ELR (cell line): ENCODE results near the gene HGF.
"Not testable (repeated sequence)": the region's sequence is repeated elsewhere in the genome, so short reads cannot be mapped to it uniquely, and the experiment has no call there.

Experiments
- DNase-seq: peaks from one replicate; pipeline ENCODE4 v3.0.0-alpha.2; 2015; ENCODE audit warnings: low read depth

Gene HGF

DNA sequence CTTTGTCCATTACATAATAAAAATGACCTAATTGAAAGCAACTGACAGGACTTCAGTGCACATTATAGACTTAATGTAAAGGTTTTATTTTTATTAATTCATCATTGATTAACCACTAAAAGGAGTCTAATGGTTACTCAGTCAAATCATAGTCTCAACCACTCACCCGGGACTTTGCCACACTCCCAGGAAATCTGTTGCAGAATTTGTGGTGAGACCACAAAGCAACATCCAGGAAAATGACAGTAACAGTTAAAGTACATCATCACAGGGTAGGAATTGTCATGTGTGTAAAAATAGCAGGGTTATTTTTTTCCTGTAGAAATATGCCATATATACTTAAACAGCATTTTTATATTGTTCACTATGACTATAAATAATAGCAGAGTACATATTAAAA, 6.3 kb upstream of the HGF start:
- peak; percentile 33 for DNase-seq

DNA sequence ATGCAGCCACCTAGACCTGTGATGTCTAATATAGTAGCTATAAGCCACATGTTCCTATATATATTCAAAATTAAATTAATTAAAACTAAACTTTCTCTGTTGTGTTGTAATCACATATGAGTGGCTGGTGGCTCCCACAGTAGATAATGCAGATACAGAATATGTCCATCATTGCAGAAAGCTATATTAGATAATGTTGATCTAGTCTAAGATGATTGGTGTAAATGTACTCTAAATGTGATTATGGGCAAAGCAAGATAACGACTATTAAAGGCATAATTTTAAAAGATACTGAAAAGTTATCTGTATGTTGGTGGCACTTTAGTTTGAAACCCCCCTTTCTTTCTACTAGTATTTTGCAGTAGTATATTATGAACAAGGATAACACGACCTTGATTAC, 5.7 kb upstream of the HGF start:
- no peak for DNase-seq

DNA sequence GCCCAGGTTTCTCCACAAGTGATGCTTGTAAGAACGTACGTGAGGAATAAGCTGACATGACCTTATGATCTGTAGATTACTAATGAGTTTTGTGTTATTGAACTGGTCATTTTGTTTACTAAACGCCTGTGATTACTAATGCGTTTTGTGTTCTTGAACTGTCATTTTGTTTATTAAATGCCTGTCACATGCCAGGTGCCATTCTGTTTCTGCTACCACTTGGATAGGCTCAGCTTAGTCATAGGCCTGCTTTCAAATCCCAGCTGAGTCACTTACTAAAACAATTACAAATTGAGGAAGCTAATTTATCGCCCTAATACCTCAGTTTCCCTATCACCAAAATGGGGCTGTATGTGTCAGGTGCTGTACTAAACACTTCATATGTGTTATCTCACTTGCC, 4.7 kb upstream of the HGF start:
- DNase-seq: peak; percentile 3

DNA sequence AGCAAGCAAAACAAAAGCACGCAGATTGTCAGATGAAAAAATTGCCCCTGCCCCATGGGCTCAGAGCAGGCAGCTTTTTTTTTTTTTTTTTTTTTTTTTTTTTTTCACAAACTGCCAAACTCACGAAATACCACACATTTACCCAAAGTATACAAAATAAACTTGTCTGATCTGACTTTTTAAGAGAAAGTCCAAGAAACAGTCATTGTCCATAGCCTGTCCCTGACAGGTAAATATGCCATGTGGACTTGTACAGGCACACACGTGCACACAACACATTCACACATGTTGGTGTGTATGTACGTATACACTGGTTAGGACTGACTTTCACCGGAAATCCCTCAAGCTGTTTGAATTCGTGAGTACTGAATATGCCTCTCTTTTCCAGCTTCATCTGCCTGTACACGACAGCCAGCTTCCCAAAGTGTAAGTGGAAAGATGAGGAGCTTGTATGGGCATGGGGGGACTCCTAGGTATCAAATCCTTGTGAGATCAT, 929 bp upstream of the HGF start:
- DNase-seq: no peak

DNA sequence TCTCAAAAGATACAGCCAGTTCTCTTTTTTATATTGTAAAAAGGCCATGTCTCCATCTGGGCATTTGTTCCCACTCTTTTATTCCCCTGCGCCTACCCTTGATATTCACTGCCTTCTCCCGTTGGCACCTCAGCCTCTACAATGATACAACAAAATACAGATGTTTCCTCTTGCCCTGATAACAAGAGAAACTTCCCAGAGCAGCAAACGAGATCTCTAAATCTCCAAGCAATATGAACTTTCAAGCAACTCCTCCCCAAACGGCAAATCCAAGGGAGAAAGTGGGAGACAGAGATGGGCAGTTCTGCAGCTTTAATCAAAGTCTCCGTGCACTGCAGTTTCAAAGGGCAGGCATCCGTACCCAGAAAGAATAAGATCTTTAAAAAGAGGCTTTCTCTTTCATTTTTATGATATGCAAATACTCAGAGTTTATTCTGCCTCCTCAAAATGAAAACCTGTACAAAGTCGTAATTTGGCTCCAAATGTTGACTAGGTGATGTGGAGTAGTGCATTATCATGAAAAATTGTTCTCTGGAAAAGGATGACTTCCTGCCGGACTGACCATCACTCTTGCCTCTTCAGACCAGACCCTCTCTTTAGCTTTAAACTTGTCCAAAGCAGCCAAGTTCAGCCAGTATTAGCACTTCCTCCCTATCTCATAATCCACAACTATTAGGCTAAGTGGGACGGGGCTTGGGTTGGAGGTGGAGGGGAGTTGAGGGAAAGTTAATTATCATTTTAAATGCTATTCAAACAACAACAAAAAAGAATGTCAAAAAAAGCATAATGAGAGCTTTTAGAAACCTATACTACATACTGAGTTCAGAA, 682 bp downstream of the HGF start:
- DNase-seq: no peak

DNA sequence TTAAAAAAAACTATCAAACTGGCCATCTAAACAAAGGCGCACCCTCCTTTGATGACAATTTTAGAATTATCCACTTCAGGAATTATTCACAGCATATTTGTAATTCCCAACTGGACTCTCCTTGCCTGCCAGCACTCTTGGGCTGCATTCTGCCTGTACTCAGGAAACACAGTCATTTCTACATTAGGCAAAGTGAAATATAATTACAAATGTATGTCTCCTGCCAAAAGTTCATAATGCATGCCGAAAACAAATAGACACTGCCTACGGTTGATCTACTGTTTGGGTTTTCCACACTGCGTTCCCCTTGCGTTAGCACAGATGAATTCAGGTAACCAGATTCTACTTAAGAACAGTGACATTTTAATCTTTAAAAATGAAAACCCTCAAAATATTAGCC, 1.9 kb downstream of the HGF start:
- DNase-seq: no peak

DNA sequence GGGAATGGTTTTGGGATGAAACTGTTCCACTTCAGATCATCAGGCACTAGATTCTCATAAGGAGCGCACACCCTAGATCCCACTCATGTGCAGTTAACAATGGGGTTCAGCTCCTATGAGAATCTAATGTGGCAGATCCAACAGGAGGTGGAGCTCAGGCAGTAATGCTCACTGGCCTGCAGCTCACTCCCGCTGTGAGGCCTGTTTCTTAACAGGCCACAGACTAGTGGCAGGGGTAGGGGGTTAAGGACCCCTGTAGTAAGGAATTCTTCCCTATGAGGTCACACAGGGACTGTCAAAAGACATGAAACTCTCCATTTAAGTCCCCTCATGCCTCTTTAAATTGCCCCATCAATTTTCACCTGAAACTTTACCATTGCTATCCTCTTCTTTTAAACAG, 8.0 kb downstream of the HGF start:
- no peak for DNase-seq

DNA sequence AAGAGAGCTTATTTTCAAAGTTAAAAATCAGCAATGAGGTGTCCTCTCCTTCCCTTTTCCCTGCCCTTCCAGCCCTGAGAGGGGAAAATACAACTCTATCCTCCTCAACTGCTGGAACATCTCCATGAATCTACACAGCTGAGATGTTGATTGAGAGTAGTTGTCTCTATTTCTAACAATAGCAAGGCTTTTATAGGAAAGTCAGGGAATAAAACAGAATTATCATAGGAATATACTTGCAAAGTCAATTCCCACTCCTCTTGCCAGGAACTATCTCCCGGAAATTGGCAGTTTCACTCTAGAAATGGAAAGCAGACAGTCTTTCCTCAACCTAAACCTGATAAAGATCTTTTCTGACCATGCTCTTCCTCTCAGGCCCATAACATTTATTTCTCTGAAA, 8.8 kb downstream of the HGF start:
- DNase-seq: no peak

DNA sequence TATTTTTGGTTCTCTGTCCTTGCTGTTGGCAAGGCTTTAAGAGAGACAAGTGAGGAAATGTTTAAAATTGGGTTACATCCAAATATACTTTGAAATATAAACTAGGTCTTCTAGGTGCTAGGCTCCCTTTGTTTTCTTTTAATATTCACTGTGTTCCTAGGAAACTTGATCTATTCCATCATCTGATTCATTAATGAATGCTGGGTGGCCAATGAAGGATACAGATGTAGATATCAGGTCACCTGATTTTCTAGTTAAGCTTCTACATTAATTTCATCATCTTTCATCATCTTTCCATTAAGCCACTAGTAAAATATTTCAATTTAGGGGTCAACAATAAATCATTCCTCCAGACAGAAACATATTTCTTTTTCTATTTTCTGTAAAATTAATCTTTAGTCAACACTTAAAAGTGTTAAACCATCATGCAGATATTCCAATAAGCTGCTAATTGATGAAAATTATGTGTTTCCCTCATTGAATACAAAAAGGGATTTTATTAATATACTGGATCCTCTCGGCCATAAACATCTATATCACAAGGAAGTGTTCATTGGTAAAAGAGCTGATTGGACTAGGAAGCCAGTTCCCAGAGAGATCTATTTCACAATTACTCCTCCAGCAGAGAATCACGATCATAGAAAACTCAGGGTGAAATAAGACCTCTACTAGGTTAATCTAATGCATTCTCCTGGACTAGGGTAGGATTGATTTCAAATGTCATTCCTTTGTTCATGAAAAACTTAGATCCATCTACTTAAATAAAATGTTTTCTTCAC, 14.7 kb downstream of the HGF start:
- DNase-seq: no peak

DNA sequence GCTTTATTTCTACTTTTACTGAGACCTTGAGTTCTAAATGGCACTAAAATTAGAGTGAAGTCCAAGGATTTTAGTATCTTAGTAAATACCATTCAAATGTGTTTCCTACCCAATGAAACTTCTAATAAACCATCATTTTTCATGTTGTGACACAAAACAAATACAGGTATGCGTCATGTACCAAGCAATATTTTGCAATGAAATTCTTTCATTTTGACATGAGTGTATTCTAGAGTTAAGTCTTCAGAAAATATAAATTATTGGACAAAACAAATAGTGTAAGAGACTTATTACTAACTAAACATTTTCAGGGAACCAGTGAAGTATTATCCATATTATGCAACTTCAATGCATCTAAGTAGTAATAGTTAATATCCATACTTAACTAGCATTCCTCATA, 16.5 kb downstream of the HGF start:
- no peak for DNase-seq

DNA sequence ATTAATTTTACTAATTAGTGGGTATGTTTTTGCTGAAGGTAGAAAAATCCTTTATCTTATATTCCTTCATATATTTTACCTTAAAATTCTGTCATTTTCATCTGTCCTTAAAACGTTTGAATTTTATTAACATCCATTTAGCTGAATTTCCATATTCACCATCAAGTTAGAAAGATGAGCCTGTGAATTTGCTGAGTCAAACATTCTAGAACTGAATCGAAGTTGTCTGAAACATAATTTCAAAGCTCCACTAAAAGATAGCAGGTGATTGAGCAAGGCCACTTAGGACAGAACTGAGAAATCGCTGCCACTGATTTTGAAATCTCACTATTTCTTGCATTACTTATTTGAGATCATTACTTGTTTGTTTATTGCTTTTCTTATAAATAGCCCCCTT, 17.5 kb downstream of the HGF start:
- DNase-seq: no peak

DNA sequence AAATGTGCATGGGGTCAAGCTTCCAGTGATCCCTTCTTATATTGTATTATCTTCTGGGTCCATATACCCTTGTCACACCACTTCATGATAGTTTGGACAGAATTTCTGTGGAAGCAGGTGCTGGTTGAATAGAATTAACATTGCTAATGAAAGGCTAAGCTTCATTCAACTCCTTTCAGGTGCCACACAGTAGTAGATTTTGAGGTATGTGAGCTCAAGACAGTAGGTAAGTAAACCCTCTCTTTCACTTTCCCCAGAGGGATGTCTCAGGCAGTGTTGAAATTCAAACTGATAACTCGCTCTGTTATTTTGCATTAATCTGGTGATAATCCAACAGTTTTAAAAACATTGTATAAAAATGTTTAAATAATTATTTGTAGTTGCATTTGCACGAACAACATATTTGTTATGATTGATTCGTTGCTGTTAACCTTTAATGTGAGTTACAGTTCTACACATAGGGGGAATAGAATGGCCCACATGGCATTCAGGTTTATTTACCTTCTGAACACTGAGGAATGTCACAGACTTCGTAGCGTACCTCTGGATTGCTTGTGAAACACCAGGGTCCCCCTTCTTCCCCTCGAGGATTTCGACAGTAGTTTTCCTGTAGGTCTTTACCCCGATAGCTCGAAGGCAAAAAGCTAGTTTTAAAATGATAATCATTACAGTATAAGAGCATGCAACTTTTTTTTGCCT, 18.1 kb downstream of the HGF start:
- DNase-seq: no peak

DNA sequence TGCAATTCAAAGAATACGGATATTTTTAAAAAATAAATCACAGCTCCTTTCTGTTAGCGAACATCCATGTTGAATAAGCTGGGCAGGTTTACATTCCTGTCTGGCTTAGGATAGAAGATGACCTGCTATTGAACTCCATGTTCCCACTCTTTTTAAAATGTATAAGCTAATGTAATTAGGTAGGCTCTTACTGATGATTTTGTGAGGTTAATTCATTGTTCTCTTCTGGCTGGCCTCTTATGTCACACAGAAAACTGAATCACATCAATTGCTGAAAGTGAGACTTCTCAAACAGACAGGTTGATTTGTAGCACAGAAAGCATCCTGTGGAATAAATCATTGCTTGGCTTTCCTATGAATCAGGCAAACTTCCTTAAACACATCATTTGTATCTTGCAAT, 24.2 kb downstream of the HGF start:
- no peak for DNase-seq

DNA sequence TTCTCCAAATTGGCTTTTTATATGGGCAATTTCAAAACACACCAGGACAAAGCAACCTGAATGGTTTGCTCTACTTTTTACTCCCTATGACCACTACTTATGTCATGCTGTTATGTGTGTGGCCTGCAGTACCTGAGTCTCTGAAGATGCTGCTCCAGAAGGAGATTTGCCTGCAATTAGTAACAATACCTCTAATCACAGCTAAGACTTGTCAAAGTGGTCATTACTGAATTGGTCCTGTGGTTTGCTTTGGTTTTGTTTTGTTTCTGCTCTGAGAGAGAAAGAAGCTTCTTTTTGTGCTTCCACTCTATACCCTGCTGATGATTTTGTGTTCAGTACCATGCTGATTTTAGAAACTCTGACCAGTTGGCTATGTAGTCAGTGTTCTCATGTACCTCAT, 25.5 kb downstream of the HGF start:
- no peak for DNase-seq

DNA sequence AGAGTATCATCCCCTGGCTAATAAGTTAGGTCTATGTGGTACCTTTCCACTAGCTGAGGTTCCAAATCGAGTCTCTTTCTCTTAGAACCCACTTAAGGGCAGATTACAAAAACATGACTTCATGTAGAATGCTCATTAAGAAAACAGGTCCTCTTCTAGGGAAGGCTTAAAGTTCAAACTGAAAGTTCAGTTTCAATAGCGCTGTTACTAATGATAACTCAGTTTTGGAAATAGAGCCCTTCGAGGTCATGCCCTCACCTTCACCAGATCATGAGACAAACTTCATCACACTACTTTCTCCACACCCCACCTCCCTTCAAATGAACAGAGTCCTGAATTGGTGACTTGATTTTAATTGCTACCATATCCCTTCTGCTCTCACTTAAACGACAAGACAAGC, 26.2 kb downstream of the HGF start:
- DNase-seq: no peak

DNA sequence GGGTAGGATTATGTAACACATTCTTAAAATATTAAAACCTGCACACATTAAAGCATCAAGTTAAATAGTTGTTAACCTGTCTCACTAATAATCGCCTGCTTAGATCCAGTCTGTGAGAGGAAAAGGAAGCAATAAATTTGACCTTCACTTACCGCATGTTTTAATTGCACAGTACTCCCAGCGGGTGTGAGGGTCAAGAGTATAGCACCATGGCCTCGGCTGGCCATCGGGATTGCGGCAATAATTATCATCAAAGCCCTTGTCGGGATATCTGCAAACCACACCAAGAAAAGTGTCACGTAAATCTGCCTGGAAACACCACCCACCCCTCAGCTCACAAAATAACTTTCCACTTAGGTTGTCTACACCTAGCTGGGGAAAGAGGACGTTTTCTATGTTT, 26.6 kb downstream of the HGF start:
- no peak for DNase-seq

DNA sequence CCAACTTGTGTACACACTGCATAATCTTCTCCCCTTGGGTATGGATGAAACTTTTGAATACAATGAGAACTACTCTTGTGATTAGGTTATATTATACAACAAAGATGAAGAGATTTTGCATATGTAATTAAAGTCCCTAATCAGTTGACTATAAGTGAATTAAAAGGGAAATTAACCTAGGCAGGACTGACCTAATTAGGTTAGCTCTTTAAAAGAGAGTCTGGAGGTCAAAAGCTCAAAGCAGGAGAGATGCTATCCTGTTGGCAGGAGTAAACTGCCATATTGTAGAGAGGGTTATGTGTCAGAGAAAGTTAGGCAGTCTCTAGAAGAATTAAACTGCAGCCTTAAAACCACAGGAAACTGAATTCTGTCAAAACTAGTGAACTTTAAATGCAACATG, 29.4 kb downstream of the HGF start:
- no peak for DNase-seq

DNA sequence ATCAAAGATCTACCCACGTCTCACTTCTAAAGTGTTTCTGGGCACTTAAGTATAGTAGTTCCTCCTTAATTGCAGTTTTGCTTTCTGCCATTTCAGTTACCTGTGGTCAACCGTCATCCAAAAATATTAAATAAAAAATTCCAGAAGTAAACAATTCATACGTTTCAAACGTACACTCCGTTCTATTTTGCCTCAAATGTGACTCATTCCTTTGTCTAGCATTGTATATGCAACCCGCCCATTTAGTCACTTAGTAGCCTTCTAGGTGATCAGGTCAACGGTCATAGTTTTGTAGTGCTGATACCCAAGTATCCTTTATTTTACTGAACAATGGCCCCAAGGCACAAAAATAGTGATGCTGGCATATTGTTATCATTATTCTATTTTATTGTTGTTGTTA, 33.8 kb downstream of the HGF start:
- peak; percentile 57 for DNase-seq

DNA sequence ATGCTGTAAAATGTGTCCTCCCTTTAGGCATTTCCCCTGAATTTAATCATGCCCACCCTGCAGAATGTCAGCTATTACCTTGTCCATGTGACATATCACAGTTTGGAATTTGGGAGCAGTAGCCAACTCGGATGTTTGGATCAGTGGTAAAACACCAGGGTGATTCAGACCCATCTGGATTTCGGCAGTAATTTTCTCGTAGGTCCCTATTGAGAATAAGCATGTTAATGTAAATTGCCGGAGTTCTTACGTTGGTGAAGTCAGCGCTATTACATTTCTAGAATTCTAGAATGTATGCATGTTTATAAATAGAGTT, 44.1 kb downstream of the HGF start:
- peak; percentile 88 for DNase-seq

DNA sequence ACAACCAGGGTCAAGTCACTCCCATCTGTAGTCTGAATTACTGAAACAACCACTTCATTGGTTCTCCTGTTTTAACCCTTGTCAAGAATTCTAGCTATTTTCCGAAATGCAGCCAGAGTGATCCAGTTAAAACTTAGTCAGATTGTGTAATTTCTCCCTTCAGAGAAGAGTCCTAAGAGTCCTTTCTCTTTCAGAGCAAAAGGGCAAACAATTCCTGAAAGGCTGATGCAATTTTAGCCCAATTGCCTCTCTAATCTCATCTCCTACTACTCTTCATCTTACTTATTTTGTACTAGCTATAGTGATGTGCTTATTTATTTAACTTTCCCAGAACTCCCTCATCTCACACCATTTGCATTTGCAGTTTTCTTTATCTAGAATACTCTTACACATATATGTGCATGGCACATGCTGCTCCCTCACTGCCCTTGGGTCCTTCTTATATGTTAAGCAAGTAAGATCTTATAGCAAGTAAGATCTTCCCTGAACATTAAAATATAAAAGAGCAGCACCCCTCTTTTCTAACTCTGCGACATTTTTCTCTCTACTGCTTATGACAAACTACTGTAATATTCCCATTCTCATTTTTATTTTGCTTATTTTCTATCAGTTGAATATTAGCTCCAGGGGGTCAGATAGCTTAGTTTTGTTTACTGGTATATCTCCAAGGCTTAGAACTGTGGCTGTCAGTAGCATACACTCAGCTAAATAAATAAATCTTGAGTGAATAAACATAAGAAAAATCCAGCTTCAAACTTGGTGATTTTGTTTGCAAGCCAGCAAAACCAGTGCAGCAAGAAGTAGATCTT, 44.6 kb downstream of the HGF start:
- DNase-seq: peak; percentile 4

DNA sequence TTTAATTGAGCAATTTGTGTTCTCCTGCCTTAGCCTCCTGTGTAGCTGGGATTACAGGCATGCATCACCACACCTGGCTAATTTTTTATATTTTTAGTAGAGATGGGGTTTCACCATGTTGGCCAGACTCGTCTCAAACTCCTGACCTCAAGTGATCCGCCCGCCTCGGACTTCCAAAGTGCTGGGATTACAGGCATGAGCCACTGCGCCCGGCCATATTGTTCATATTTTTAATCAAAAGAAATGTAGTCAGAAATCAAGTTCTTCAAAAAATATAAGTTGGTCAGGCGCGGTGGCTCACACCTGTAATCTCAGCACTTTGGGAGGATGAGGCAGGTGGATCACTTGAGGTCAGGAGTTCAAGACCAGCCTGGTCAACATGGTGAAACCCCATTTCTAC, 47.6 kb downstream of the HGF start:
- DNase-seq: not testable (repeated sequence)

DNA sequence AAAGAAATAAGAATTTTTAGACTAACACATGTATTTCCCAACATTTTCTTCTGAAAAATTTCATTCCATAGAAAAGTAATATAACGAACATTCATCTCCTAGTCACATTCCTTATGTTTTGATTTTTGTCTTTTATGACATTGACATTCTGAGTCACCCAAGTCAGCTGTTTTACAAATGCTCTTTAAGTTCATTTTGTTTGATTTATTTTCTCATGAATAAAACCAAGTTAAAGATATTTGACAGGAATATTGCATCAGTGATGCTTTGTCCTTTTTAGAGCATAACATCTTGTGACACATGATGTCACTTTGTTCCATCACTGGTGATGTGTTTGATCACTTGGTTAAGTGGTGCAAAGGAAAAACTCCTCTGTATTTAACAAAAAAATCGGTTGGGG, 48.4 kb downstream of the HGF start:
- no peak for DNase-seq
